Subcutaneous preadipocyte (primary cell): ENCODE data around the gene GJA5. TPM values are rescaled to one million over a fixed set of nuclear protein-coding genes. Genes with fewer than 3 reads are reported as not detected.

ENCODE experiments used
- total RNA-seq: library from RNA; depleted of rRNA; stranded (reverse); fragments of >200 nt; gene quantifications from 2 replicates; pipeline ENCODE4 v1.2.3, GENCODE V29; 2012

The GJA5 gene
- total RNA-seq = under 0.01 and 0.37 TPM in 2 replicates

DNA sequence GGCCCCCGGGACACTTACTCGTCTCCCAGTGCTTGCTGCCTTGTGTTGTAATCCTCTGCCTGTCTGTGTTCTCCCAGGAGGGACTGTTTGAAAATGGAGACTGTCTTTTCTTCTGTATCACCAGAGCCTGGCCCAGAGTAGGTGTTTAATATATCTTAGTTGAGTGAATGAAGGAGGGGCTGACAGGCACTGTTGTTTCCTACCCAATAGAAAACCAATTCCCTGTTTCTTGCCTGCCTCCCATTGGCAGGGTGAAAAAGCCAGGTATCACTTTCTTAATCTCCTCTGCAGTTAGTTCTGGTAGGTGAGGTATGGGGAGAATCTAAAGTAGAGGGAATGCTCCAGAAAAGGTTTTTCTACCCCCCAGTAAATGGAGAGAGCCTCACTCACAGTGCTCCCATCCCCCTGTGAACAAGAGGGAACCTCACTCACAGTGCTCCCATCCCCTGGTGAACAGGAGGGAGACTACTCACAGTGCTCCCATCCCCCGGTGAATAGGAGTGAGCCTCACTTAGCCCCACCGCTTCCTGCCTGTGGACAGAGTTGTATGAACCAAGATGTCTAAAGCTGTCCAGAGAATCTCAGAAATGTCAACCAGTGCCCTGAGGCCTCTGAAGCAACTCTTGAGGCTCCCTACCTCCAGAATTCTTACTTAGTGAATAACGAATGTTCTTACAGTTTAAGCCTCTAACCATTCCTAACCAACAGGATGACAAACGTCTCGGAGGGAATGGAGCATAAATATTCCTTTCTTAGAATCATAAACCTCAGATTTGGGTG lies at the start of gene GJA5:
TSS of gene GJA5 (minus strand) at position 122 of the 780 bp plus-strand sequence. CDS start 1,364 bp downstream, outside the sequence.

Other genes with a start within 250 kb of the GJA5 start
- 2.9 and 4.7 TPM in 2 replicates for gene BCL9, start 219.1 kb downstream of the GJA5 start, total RNA-seq
- 2.5 and 4.0 TPM in 2 replicates for gene ACP6, start 90.1 kb downstream of the GJA5 start, total RNA-seq
- gene GJA8, start 142.2 kb upstream of the GJA5 start, total RNA-seq = not detected in 2 replicates
- gene GPR89B, start 167.8 kb upstream of the GJA5 start, total RNA-seq = 10.4 and 17.6 TPM in 2 replicates